HG02943 (cell line): ENCODE measurements around the gene DNAAF9.

Experiments used
- ATAC-seq: cut with Tn5 transposase; IDR thresholded peaks from one replicate; pipeline ENCODE4 v1.9.1; 2021; ENCODE audit warnings: mild to moderate bottlenecking, low read depth, moderate library complexity; ENCODE audit not compliant: unreplicated experiment

DNAAF9 gene

GRCh38 chr20:3412600-3413392, 5.3 kb upstream of the DNAAF9 start:
- no peak for ATAC-seq

- ATAC-seq, result no peak
These were observed 3.0 kb upstream of the DNAAF9 start for GRCh38 chr20:3410464-3410863.

- ATAC-seq, result no peak
These were observed 1.9 kb upstream of the DNAAF9 start for GRCh38 chr20:3409417-3409816.

- ATAC-seq, result peak; percentile 44
These were observed 535 bp upstream of the DNAAF9 start for GRCh38 chr20:3407771-3408637.

GRCh38 chr20:3406481-3407039, 909 bp downstream of the DNAAF9 start:
- ATAC-seq, result no peak

- no peak for ATAC-seq
These were observed 1.6 kb downstream of the DNAAF9 start for GRCh38 chr20:3405696-3406358.

GRCh38 chr20:3405139-3405538, 2.3 kb downstream of the DNAAF9 start:
- ATAC-seq, result no peak

- ATAC-seq, result no peak
These were observed 3.1 kb downstream of the DNAAF9 start for GRCh38 chr20:3404402-3404801.

GRCh38 chr20:3403741-3404140, 3.7 kb downstream of the DNAAF9 start:
- ATAC-seq, result no peak

- ATAC-seq, result no peak
These were observed 5.0 kb downstream of the DNAAF9 start for GRCh38 chr20:3402453-3402852.

GRCh38 chr20:3400260-3401155, 7.0 kb downstream of the DNAAF9 start:
- ATAC-seq, result no peak

GRCh38 chr20:3398681-3399252, 8.7 kb downstream of the DNAAF9 start:
- no peak for ATAC-seq

- ATAC-seq, result no peak
These were observed 11.0 kb downstream of the DNAAF9 start for GRCh38 chr20:3396492-3396891.

- no peak for ATAC-seq
These were observed 14.7 kb downstream of the DNAAF9 start for GRCh38 chr20:3392756-3393155.

- ATAC-seq, result no peak
These were observed 16.6 kb downstream of the DNAAF9 start for GRCh38 chr20:3390759-3391425.

GRCh38 chr20:3383878-3384495, 23.5 kb downstream of the DNAAF9 start:
- no peak for ATAC-seq

GRCh38 chr20:3382836-3383235, 24.6 kb downstream of the DNAAF9 start:
- ATAC-seq, result no peak

- ATAC-seq, result no peak
These were observed 27.0 kb downstream of the DNAAF9 start for GRCh38 chr20:3380228-3381070.
